Measurements from ENCODE around the gene DOCK1.
A peak's percentile ranks its signal among the peaks of the same experiment; 100 is the strongest.
"Not testable (repeated sequence)": the region's sequence is repeated elsewhere in the genome, so short reads cannot be mapped to it uniquely, and the experiment has no call there.

DOCK1 gene

DNA sequence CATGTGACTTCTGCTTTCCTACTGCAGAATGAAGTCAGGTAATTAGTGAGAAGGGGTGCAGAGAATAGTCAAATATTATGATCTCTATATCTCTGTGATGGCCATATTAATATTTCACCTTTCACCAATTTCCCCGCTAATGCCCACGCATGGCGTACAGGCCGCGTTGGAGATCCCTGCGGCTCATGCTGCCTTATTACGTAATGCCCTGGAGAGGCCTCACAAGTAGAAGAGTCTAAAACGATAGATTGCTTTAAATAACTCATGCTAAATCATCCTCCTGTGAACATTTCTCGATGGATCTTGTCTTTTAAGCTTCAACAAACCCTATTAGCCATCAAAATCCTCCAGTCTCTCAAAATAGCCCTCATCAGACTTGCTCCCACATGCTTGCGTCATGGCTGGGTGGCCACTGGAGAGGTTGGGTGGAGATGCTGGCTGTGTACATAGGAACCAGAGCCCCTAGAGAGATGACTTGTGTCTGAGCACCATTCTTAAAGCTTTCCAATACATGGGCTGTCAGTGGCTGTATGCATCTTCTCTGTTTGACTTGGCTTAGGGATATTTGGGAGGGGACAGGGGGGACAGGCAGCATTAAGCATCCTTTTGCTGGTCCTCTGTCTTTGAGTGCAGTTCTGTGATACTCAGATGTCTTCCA, 370.7 kb downstream of the DOCK1 start:
- DNase-seq (ENCODE audit: low read depth in 2 of 2): no peak

- DNase-seq (ENCODE audit: low read depth in 2 of 2): no peak
Observed at GRCh38 chr10:127276794-127277462, 371.7 kb downstream of the DOCK1 start.

GRCh38 chr10:127278001-127278400, 372.8 kb downstream of the DOCK1 start:
- no peak for DNase-seq (ENCODE audit: low read depth in 2 of 2)

GRCh38 chr10:127279334-127279774, 374.1 kb downstream of the DOCK1 start:
- no peak for DNase-seq (ENCODE audit: low read depth in 2 of 2)

- DNase-seq (ENCODE audit: low read depth in 2 of 2): no peak
Observed at GRCh38 chr10:127280446-127280845, 375.2 kb downstream of the DOCK1 start.

GRCh38 chr10:127283017-127283416, 377.8 kb downstream of the DOCK1 start:
- DNase-seq (ENCODE audit: low read depth in 2 of 2): no peak

- DNase-seq (ENCODE audit: low read depth in 2 of 2): peak; percentile 47 to 59
Observed at GRCh38 chr10:127283576-127283975, 378.3 kb downstream of the DOCK1 start.

DNA sequence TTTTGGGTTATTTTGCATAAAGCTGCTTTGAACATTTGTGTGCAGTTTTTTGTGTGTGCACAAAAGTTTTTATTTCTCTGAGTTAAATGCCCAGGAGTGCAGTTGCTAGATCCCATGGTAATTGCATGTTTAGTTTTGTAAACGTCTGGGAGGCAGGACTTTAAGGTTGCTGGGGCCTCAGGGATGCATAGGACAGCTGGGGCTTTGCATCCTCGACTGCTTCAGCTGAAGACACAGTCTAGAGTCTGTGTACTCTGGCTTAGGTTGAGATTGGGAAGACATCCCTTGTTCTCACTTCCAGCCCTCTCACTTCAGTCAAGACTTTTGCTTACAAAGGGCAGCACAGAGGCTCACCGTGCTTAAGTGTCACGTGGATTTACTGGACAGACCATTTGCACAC, 385.6 kb downstream of the DOCK1 start:
- DNase-seq (ENCODE audit: low read depth in 2 of 2): no peak

DNA sequence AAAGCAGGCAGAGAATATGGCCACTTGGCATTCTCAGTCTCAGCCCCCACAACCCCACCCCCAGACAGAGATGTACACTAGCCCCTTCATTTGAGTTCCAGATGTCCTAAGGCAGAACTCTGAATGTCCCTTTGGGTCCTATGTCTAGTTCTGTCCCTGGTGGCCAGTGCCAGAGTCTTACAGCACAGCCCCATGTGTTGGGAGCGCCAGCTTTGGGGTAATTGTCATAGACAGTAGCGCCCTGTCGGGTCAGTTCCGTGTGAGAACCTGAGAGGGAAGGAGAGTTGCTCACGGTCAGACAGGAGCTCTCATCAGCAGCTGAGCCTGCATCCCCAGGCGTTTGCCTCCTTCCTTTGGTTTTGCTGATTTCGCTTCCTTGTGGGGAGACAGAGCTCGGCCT, 386.1 kb downstream of the DOCK1 start:
- DNase-seq (ENCODE audit: low read depth in 2 of 2): no peak

DNA sequence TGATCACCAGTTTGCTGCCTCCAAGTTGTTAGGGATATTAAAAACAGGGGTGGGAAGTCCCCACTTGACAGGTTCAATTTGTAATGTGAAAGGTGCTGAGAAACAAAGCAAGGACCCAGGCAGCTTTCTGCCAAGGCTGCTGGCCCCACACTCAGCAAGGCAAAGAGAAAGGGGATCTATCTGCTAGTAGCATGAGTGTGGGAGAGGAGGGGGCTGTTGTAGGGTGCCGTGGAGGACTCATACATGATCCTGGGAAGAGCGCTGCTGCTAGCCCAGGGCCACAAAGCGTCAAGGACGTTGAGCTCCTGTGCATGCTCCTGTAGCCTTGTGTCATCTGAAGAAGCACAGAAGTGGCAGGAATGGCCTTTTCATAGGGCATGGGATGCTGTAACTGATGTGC, 387.7 kb downstream of the DOCK1 start:
- no peak for DNase-seq (ENCODE audit: low read depth in 2 of 2)

DNA sequence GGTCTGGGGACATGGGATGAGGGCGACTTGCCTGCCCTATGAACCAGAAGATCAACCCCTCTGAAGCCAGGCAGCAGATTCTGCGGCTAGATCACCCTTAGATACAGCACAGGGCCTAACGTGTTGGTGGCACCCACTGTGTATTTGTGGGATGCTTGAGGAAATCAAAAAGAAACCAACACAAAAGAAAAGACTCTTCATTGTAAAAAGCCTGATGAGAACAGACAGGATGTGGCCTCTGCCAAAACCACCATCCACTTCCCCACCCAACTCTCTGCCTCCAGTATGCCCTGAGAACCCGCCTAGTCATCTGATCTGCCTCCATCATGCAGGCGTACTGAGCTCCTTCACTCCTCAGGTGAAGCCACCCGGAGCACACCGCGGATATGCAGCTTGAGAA, 388.4 kb downstream of the DOCK1 start:
- no peak for DNase-seq (ENCODE audit: low read depth in 2 of 2)

- DNase-seq (ENCODE audit: low read depth in 2 of 2): no peak
Observed at GRCh38 chr10:127296696-127297095, 391.5 kb downstream of the DOCK1 start.

GRCh38 chr10:127298381-127298780, 393.2 kb downstream of the DOCK1 start:
- DNase-seq (ENCODE audit: low read depth in 2 of 2): peak; percentile 28 to 43

DNA sequence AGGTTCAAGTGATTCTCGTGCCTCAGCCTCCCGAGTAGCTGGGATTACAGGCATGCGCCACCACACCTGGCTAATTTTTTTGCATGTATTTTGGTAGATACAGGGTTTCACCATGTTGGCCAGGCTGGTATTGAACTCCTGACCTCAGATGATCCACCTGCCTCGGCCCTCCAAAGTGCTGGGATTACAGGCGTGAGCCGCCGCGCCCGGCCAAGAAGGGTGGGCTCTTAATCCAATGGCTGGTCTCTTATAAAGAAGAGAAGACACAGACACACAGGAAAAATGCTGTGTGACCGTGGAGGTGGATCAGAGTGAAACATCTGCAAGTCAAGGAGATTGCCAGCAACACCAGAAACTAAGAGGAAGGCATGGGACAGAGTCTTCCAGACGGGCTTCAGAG, 394.0 kb downstream of the DOCK1 start:
- not testable (repeated sequence) for DNase-seq (ENCODE audit: low read depth in 2 of 2)

- no peak for DNase-seq (ENCODE audit: low read depth in 2 of 2)
Observed at GRCh38 chr10:127299956-127300689, 394.9 kb downstream of the DOCK1 start.

DNA sequence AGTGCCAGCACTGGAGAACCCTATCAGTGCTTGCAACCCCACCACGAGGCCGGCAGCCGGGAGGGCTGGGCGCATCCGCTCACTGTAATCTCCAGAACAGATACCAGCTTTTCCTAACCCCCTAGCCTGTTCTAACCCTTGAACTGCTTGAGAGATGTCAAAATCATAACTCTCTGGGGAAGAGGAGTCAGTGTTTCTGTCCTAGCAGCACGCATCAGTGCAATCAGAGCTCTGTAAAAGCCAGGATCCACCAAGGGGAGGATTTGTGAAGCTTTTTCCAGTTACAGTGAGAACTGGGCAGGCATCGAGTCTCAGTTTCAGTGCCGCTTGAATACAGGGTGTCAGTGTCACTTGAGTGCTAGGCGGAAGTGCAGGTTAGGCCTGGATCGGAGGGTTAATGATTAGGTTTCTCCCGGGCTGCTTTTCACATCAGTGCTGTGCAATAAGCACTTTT, 395.7 kb downstream of the DOCK1 start:
- DNase-seq (ENCODE audit: low read depth in 2 of 2): no peak

- DNase-seq (ENCODE audit: low read depth in 2 of 2): no peak
Observed at GRCh38 chr10:127302343-127302742, 397.1 kb downstream of the DOCK1 start.

DNA sequence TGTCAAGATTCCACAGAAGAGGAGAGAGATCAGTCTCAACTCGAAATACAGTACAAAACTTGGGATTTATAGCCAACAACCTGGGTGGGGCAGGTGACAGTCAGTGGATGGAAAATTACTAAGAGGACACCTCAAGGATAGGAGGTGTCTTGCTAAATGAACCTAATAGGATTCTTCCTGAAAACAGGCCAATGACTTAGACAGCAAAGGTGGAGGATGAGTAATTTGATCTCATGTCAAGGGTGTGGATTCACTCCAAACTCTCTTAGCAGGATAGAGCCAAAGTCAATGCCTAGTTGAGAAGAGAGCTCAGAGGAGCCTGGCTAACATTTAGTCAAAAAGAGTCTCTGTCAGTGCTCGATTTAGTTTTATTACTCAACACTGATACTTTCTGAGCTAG, 397.9 kb downstream of the DOCK1 start:
- DNase-seq (ENCODE audit: low read depth in 2 of 2): no peak

- no peak for DNase-seq (ENCODE audit: low read depth in 2 of 2)
Observed at GRCh38 chr10:127303746-127304145, 398.5 kb downstream of the DOCK1 start.

- no peak for DNase-seq (ENCODE audit: low read depth in 2 of 2)
Observed at GRCh38 chr10:127306479-127306878, 401.3 kb downstream of the DOCK1 start.

GRCh38 chr10:127307338-127307737, 402.1 kb downstream of the DOCK1 start:
- no peak for DNase-seq (ENCODE audit: low read depth in 2 of 2)

GRCh38 chr10:127308031-127308430, 402.8 kb downstream of the DOCK1 start:
- DNase-seq (ENCODE audit: low read depth in 2 of 2): no peak

GRCh38 chr10:127309619-127310018, 404.4 kb downstream of the DOCK1 start:
- DNase-seq (ENCODE audit: low read depth in 2 of 2): peak; percentile 39 to 43

All from fibroblast of skin of left biceps (primary cell).